Suprapubic skin (tissue), 4 donors: Measurements from ENCODE around the gene WDR3.

ENCODE experiments used
- EP300 ChIP-seq: sonication (generic); formaldehyde crosslinking; IDR thresholded peaks from one replicate; pipeline ENCODE4 v1.6.1; 2017; ENCODE audit warnings: antibody characterized with exemption
- POLR2AphosphoS5 ChIP-seq, 3 donors: sonication (generic); formaldehyde crosslinking; IDR thresholded peaks; one replicate each; pipeline ENCODE4 v1.6.1; 2017; ENCODE audit warnings: antibody characterized with exemption in 3 of 3
- TF ChIP-seq, protein P1 (sequence below), 2 donors: fragments of 200-600 bp in 1 of 2; fragments of 450-650 bp in 1 of 2; sonication (generic) in 1 of 2; IDR thresholded peaks; one replicate each; pipeline ENCODE4 v1.5.1; 2016 to 2019; ENCODE audit warnings: antibody characterized with exemption in 2 of 2, mild to moderate bottlenecking in 1 of 2, moderate library complexity in 1 of 2

- TF ChIP-seq POLR2AphosphoS5 (IDR thresholded peaks at IDR 0.05) (no peak), EP300 (no peak)
- TF ChIP-seq, protein P1, sequence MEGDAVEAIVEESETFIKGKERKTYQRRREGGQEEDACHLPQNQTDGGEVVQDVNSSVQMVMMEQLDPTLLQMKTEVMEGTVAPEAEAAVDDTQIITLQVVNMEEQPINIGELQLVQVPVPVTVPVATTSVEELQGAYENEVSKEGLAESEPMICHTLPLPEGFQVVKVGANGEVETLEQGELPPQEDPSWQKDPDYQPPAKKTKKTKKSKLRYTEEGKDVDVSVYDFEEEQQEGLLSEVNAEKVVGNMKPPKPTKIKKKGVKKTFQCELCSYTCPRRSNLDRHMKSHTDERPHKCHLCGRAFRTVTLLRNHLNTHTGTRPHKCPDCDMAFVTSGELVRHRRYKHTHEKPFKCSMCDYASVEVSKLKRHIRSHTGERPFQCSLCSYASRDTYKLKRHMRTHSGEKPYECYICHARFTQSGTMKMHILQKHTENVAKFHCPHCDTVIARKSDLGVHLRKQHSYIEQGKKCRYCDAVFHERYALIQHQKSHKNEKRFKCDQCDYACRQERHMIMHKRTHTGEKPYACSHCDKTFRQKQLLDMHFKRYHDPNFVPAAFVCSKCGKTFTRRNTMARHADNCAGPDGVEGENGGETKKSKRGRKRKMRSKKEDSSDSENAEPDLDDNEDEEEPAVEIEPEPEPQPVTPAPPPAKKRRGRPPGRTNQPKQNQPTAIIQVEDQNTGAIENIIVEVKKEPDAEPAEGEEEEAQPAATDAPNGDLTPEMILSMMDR (IDR thresholded peaks at IDR 0.05): no peak
Measured at GRCh38 chr1:117902944-117903343, 26.6 kb upstream of the WDR3 start.
